Activated CD8-positive, alpha-beta memory T cell treated with anti-CD3 and anti-CD28 coated beads, Interleukin-2, amount 50 U/mL, for 48 hours (primary cell): ENCODE measurements around the gene BTLA.
"Not testable (repeated sequence)": the region's sequence is repeated elsewhere in the genome, so short reads cannot be mapped to it uniquely, and the experiment has no call there.

Experiments used
- DNase-seq: peaks from one replicate; pipeline ENCODE4 v3.0.0-alpha.2; 2020

BTLA gene

GRCh38 chr3:112437146-112438022 is 61.9 kb downstream of the BTLA start:
- DNase-seq = peak; percentile 57

DNA sequence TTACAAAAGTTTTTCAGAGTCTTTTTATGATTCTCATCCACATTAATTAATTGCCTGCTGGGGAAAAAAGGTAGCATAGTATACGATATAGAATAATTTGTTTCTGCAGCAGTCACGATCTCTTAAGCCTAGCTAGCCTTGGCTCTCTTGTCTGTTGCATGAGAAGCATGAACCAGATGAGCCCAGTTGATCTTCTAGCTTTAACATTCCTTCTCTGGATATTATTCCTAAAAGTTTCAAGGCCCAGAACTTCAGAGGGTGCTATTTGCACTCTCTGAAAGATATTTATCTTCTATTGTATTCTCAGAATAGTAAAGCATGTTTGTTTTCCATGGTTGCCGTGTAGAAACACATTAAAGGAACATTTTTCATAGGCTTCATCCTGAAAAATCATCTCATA is 69.3 kb downstream of the BTLA start:
- no peak for DNase-seq

DNA sequence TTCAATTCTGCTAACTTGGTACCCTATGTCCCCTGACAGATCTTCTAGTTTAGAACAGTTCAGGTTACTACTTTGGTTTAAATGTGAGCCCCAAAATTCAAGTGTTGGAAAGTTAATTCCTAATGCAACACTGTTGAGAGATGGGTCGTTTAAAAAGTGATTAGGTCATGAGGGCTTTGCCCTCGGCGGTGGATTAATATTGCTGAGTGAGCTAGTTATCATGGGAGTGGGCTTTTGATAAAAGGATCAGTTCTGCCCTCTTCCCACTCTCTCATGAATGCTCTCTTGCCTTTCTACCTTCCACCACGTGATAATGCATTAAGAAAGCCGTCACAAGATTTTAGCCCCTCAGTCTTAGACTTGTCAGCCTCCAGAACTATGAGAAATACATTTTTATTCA is 72.1 kb downstream of the BTLA start:
- DNase-seq = no peak

- no peak for DNase-seq
Measured at GRCh38 chr3:112425858-112426750, 73.2 kb downstream of the BTLA start.

- DNase-seq = no peak
Measured at GRCh38 chr3:112425382-112425781, 73.9 kb downstream of the BTLA start.

DNA sequence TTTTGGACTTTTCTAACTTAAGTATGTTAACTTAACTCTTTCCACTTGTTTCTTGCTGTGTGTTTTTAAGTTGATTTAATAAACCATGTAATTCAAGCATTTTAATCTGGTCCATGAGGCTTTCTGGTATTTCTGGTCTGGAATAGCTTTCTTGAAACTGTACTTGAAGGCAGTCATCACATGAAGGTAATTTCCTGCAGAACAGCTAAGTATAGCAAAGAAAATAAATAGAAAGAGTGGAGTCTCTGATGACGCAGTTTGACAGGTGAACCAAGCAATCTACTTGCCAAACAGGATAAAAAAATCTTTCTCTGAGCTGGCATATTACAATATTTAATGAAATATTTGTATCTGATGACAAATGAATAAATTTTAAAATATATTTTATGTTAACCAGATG is 74.9 kb downstream of the BTLA start:
- DNase-seq = no peak

DNA sequence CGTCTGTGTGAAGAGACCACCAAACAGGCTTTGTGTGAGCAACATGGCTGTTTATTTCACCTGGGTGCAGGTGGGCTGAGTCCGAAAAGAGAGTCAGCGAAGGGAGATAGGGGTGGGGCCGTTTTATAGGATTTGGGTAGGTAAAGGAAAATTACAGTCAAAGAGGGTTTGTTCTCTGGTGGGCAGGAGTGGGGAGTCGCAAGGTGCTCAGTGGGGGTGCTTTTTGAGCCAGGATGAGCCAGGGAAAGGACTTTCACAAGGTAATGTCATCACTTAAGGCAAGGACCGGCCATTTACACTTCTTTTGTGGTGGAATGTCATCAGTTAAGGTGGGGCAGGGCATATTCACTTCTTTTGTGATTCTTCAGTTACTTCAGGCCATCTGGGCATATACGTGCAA is 76.4 kb downstream of the BTLA start:
- DNase-seq = not testable (repeated sequence)

- DNase-seq = not testable (repeated sequence)
Measured at GRCh38 chr3:112418526-112418925, 80.7 kb downstream of the BTLA start.

DNA sequence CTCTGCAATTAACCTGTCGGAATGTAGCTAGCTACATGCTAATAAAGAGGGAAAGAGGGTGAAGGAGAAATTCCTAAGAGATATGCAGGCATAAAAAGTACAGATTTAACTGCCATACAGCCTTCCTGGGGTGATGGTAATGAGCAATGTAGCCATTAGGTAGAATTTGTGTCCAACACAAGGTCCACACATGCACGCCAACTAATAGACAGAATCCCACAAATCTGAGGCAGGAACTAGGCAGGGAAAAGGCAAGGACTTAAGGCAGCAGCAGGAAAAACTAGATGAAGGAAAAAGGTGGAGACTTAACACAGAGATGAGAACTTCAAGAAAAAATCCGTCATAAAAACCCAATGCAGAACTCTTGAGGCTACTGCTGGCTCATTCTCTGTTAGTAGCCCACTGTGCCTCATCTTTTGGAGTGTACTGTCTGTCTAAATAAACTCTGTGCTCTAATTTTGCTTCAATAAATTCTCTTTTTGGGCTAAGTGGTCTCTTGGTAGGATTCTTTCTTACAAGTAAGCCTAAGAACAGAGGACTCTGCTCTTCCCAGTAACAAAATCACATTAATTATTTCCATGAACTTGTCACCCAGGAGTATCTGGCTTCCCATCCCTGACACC is 81.5 kb downstream of the BTLA start:
- no peak for DNase-seq

DNA sequence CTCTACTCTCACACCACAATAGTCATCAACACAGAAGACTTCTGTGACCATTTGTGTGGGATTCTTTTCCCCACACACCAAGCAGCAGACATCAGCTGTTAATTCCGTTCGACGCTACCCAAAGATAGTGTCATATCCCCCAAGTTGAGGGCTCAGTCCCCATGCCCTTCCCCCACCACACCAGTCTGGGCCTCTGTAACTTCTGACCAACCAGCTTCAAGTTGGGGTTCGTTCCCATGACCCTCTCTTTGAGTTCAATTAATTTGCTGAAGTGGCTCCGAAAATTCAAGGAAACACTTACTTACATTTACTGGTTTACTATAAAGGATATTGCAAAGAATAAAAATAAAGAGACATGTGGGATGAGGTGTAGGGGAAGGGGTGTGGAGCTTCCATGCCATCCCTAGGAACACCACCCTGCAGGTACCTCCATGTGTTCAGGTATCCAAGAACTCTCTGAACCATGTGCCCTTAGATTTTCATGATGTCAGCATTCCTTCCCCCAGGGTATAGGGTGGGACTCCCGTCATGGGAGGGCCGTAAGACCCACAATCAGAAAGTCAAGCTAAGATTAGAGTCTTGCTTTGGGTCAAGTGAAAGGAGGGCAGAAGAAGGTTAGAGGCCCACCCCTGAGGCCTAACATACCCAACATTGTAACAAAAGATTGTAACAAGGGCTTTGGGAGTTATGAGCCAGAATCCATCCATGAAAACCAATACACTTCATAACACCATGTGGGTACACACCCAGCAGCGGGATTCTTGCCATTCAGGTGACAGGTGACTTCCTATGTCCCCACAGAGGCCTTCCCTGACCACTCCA is 82.7 kb downstream of the BTLA start:
- no peak for DNase-seq

DNA sequence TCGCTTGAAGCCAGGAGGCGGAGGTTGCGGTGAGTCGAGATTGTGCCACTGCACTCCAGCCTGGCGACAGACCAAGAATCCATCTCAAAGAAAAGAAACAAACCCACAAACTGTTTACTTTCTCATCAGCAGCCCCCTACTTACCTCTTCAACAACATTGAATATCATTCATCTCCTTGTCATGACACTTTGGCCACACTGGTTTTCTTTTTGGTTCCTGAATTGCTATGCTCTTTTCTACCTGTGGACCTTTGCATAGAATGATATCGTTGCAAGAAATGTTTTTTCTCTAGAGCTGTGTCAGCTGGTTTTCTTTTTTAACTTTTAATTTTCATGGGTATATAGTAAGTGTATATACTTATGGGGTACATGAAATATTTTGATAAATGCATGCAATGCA is 83.9 kb downstream of the BTLA start:
- DNase-seq = no peak
